ENCODE results near the gene MCM9.

- TF ChIP-seq CTCF (IDR thresholded peaks at IDR 0.05), result no peak
- no peak for TF ChIP-seq POLR2A (IDR thresholded peaks at IDR 0.05)
Measured at GRCh38 chr6:118965371-118965770, 30.4 kb upstream of the MCM9 start.

Data from heart left ventricle (tissue), 13 donors.